ENCODE results near the gene PTGFRN. TPM values are rescaled to one million over a fixed set of nuclear protein-coding genes. Genes with fewer than 3 reads are reported as not detected.

The PTGFRN gene
- total and polyA plus RNA-seq, 2 of the 4 experiments (the other 2 are of a cell fraction) = 0.90 to 1.1 TPM

GRCh38 chr1:116900471-116901365 is 9.0 kb upstream of the PTGFRN start:
- in situ Hi-C loops (cut with MboI; ENCODE audit: low sequenced_read_pairs) = no loop called here
- H2AFZ ChIP-seq (replicated peaks; ENCODE audit: low read length, poor library complexity) = no peak overlapping the region

More at GRCh38 chr1:116900471-116901365, 9.0 kb upstream of the PTGFRN start:
- dilution Hi-C loops (cut with HindIII; ENCODE audit: low sequenced_read_pairs, unreplicated experiment) (no loop called here), intact Hi-C loops (cut with micrococcal nuclease) (no loop called here)
- Histone ChIP-seq H4K5ac (ENCODE audit: low read depth, low read length) (no peak overlapping the region), H2AK9ac (replicated peaks; ENCODE audit: low read depth, low read length, poor library complexity) (no peak overlapping the region), H3K4me1 (ENCODE audit: control insufficient read depth, insufficient read depth, low read length) (no peaks in the 10 kb centered on the region), H3K4me3 (ENCODE audit: insufficient read depth, low read depth, low read length) (no peak overlapping the region), H3K9ac (ENCODE audit: low read depth, low read length) (no peak overlapping the region), H2BK15ac (ENCODE audit: low read depth, low read length) (no peak overlapping the region), H4K91ac (ENCODE audit: insufficient read depth, low read depth, low read length) (no peak overlapping the region), H3K4me2 (ENCODE audit: low read depth, low read length) (no peak overlapping the region), H2BK5ac (ENCODE audit: low read depth, low read length, poor library complexity, severe bottlenecking) (no peak overlapping the region), H3K18ac (ENCODE audit: low read depth, low read length) (no peak overlapping the region), H3K27ac (ENCODE audit: insufficient read depth, low read length) (no peak overlapping the region), H3K79me1 (ENCODE audit: low read depth in 1 of 2, low read length in 2 of 2) (no peaks in the 10 kb centered on the region), H2AK5ac (ENCODE audit: low read depth, low read length) (no peak overlapping the region), H4K20me1 (ENCODE audit: insufficient read depth, low read length) (no peaks in the 10 kb centered on the region), H3K27me3 (ENCODE audit: control insufficient read depth, insufficient read depth, low read length) (peaks cover 12% of the 10 kb centered on the region), H3K9me3 (ENCODE audit: control insufficient read depth, insufficient read depth, low read length) (no peaks in the 10 kb centered on the region), H3K4ac (ENCODE audit: low read depth, low read length) (no peak overlapping the region), H3K9me1 (ENCODE audit: insufficient read depth, low read length) (no peaks in the 10 kb centered on the region), H4K8ac (ENCODE audit: low read depth in 2 of 2, low read length in 2 of 2) (no peak overlapping the region), H3K36me3 (ENCODE audit: control insufficient read depth, insufficient read depth, low read length) (no peaks in the 10 kb centered on the region), H3K56ac (ENCODE audit: extremely low read depth, insufficient read depth, low read length) (no peak overlapping the region), H3K23ac (ENCODE audit: low read depth, low read length) (no peak overlapping the region), H2BK20ac (ENCODE audit: low read depth, low read length) (no peak overlapping the region), H2BK120ac (ENCODE audit: low read depth, low read length) (no peak overlapping the region), H3K14ac (replicated peaks; ENCODE audit: low read depth, low read length) (no peak overlapping the region)
- ChIA-PET CTCF (no interaction called here), POLR2A (ENCODE audit: unreplicated experiment) (no interaction called here)
- 69% methylated on average over 2 of the region's 9 CpGs; no CpG with 5 or more reads in 1 of the 2 experiments for WGBS, 2 experiments (ENCODE audit: extremely low coverage in 2 of 2, insufficient read length in 1 of 2)
- no TSS peak for BruUV-seq (replicated peaks)
- DNase-seq = no peak
- no peak for ATAC-seq (ENCODE audit: low read depth)
- TF ChIP-seq CHD1 (IDR thresholded peaks at IDR 0.05; ENCODE audit: low read depth, low read length) (no peak), CEBPB (IDR thresholded peaks at IDR 0.05; ENCODE audit: low read depth, low read length) (no peak), MAZ (IDR thresholded peaks at IDR 0.05; ENCODE audit: borderline replicate concordance, low read depth, low read length) (no peak), RFX5 (IDR thresholded peaks at IDR 0.05; ENCODE audit: low read depth, low read length) (no peak), USF2 (IDR thresholded peaks at IDR 0.05; ENCODE audit: low read depth, low read length) (no peak), RAD21 (IDR thresholded peaks at IDR 0.05; ENCODE audit: low read length) (no peak), FOS (IDR thresholded peaks at IDR 0.05; ENCODE audit: low read depth, low read length) (no peak), SMC3 (IDR thresholded peaks at IDR 0.05; ENCODE audit: low read depth, low read length) (no peak), MAFK (IDR thresholded peaks at IDR 0.05; ENCODE audit: low read depth, low read length) (no peak), POLR2A (IDR thresholded peaks at IDR 0.05; ENCODE audit: low read depth, low read length) (no peak), MXI1 (IDR thresholded peaks at IDR 0.05; ENCODE audit: borderline replicate concordance, low read depth, low read length) (no peak)
